ENCODE data around the gene PRKCSH.
A peak's percentile ranks its signal among the peaks of the same experiment; 100 is the strongest.
"Not testable (repeated sequence)": the region's sequence is repeated elsewhere in the genome, so short reads cannot be mapped to it uniquely, and the experiment has no call there.

PRKCSH gene

GRCh38 chr19:11452620-11453310, 17.3 kb downstream of the PRKCSH start:
- DNase-seq (ENCODE audit: low read depth), result peak; percentile 77
- TF ChIP-seq CTCF (IDR thresholded peaks at IDR 0.05; ENCODE audit: insufficient read depth, low read depth, low read length, missing control alignments), result peak; percentile 54
- H3K4me3 ChIP-seq (ENCODE audit: low read depth, low read length), result peak overlapping the region; percentile 97

- TF ChIP-seq CTCF (IDR thresholded peaks at IDR 0.05; ENCODE audit: insufficient read depth, low read depth, low read length, missing control alignments), result peak; percentile 74
- H3K4me3 ChIP-seq (ENCODE audit: low read depth, low read length), result peak overlapping the region; percentile 97
- DNase-seq (ENCODE audit: low read depth), result peak; percentile 71
Observed at GRCh38 chr19:11453468-11454341, 18.3 kb downstream of the PRKCSH start.

- not testable (repeated sequence) for H3K4me3 ChIP-seq (ENCODE audit: low read depth, low read length); DNase-seq (ENCODE audit: low read depth)
Observed at GRCh38 chr19:11455233-11455554, 19.8 kb downstream of the PRKCSH start.

- no peak for TF ChIP-seq CTCF (IDR thresholded peaks at IDR 0.05; ENCODE audit: insufficient read depth, low read depth, low read length, missing control alignments)
- DNase-seq (ENCODE audit: low read depth), result no peak
- no peak overlapping the region for H3K4me3 ChIP-seq (ENCODE audit: low read depth, low read length)
Observed at GRCh38 chr19:11456659-11457058, 21.2 kb downstream of the PRKCSH start.

- no peak for TF ChIP-seq CTCF (IDR thresholded peaks at IDR 0.05; ENCODE audit: insufficient read depth, low read depth, low read length, missing control alignments)
- no peak for DNase-seq (ENCODE audit: low read depth)
- H3K4me3 ChIP-seq (ENCODE audit: low read depth, low read length), result no peak overlapping the region
Observed at GRCh38 chr19:11457115-11457514, 21.7 kb downstream of the PRKCSH start.

GRCh38 chr19:11457831-11458230, 22.4 kb downstream of the PRKCSH start:
- no peak for TF ChIP-seq CTCF (IDR thresholded peaks at IDR 0.05; ENCODE audit: insufficient read depth, low read depth, low read length, missing control alignments)
- no peak for DNase-seq (ENCODE audit: low read depth)
- H3K4me3 ChIP-seq (ENCODE audit: low read depth, low read length), result no peak overlapping the region

- H3K4me3 ChIP-seq (ENCODE audit: low read depth, low read length), result no peak overlapping the region
- DNase-seq (ENCODE audit: low read depth), result no peak
- TF ChIP-seq CTCF (IDR thresholded peaks at IDR 0.05; ENCODE audit: insufficient read depth, low read depth, low read length, missing control alignments), result no peak
Observed at GRCh38 chr19:11458236-11458900, 22.9 kb downstream of the PRKCSH start.

- H3K4me3 ChIP-seq (ENCODE audit: low read depth, low read length); DNase-seq (ENCODE audit: low read depth): not testable (repeated sequence)
Observed at GRCh38 chr19:11458912-11459311, 23.5 kb downstream of the PRKCSH start.

Data from GM12865 (cell line).